Fibroblast of mammary gland (primary cell): ENCODE results near the gene ARL13B.
"Not testable (repeated sequence)": the region's sequence is repeated elsewhere in the genome, so short reads cannot be mapped to it uniquely, and the experiment has no call there.

Source experiments
- DNase-seq: peaks from one replicate; pipeline ENCODE4 v3.0.0-alpha.2; 2010; ENCODE audit warnings: low read depth
- H3K4me3 ChIP-seq: 2 replicates; pipeline ENCODE4 v1.5.1; 2011; ENCODE audit warnings: low read depth, mild to moderate bottlenecking, low read length, moderate library complexity; ENCODE audit not compliant: control insufficient read depth
- TF ChIP-seq, protein P1 (sequence below): conservative IDR thresholded peaks from 2 replicates; pipeline ENCODE4 v1.5.1; 2011; ENCODE audit warnings: low read depth, low read length, inconsistent platforms; ENCODE audit not compliant: control insufficient read depth, insufficient read depth

ARL13B gene

DNA sequence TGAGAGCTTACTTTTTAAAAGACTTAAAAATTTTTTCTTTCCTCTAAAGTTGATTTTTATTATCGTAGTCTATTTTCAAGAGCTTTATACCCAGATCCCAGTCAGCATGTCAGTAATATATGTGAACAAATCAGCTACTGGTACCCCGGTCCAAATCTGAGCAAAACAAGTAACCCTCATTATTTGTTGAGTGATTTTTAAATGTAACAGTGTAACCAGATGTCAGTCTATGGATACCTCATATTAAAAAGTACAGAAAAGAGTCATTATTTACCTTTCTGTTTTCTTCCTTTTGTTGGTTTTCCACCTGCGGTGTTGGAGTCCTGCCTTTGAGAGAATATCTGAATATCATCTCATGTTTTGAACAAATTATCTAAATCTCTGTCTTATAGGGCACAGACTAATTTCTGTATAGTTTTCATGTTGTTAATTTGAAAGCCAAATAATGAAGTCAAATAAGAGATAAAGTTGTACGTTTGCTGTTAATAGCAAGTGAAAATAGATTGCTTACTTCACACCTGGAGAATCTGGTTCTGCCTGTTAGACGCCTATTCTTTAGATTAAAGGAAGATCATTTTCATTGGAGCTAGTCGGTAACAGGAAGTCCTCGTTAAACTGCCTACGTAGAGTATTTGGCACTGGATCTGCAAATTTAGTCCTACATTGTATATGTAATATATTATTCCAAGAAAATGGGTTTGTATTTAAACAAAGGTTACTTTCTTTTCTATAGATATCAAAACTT lies 48.3 kb downstream of the ARL13B start, which contains the start of gene STX19:
Gene STX19, minus strand, starts transcription at position 505 of the 745 bp plus-strand sequence. CDS start 13,328 bp downstream, outside the sequence.
- TF ChIP-seq, protein P1, sequence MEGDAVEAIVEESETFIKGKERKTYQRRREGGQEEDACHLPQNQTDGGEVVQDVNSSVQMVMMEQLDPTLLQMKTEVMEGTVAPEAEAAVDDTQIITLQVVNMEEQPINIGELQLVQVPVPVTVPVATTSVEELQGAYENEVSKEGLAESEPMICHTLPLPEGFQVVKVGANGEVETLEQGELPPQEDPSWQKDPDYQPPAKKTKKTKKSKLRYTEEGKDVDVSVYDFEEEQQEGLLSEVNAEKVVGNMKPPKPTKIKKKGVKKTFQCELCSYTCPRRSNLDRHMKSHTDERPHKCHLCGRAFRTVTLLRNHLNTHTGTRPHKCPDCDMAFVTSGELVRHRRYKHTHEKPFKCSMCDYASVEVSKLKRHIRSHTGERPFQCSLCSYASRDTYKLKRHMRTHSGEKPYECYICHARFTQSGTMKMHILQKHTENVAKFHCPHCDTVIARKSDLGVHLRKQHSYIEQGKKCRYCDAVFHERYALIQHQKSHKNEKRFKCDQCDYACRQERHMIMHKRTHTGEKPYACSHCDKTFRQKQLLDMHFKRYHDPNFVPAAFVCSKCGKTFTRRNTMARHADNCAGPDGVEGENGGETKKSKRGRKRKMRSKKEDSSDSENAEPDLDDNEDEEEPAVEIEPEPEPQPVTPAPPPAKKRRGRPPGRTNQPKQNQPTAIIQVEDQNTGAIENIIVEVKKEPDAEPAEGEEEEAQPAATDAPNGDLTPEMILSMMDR = no peak
- no peak within 1 kb of the TSS for H3K4me3 ChIP-seq
- DNase-seq = no peak

DNA sequence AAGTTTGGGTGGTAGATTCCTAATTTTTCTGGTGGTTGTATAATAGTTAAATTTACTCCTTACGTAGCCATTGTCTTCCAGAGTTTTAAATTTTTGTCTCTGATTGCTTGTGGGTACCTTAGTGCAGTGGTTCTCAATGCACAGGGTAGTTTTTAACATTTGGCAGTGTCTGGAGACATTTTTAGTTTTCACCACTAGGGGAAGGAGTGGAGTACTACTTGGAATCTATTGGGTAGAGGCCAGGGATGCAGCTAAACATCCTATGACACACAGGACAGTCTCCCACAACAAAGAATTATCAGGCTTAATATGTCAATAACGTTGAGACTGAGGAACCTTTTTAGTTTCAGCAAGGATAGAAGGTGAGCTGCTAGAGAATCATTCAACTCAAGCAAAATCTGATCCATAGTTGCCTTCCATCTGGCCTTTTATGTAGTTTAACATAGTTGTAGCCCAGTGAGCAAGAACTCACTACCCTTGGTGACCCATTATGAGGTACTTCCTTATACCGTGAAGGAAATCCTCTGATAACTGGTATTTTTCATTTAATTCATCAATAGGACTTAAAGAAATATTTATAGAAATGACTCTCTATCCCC lies 57.1 kb downstream of the ARL13B start:
- no peak overlapping the region for H3K4me3 ChIP-seq
- TF ChIP-seq, protein P1 = peak; percentile 68
- peak; percentile 79 for DNase-seq

DNA sequence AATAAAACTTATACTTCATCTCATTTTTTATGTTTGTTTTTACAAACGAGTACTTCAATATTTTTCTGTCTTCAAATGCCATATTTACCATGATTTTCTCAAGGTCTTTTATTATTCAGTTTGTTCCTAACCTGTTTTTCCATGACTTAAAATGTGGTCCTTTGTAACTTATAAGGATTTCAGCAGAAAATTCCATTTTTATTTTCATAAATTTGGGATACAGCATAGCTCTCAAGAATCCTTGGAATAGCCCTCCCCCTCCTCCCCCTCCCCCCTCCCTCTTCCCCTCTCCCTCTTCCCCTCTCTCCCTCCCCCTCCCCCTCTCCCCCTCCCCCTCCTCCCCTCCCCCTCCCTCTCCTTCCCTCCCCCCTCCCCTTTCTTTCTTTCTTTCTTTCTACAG lies 63.3 kb downstream of the ARL13B start:
- TF ChIP-seq, protein P1 = no peak
- DNase-seq = no peak
- H3K4me3 ChIP-seq = no peak overlapping the region

DNA sequence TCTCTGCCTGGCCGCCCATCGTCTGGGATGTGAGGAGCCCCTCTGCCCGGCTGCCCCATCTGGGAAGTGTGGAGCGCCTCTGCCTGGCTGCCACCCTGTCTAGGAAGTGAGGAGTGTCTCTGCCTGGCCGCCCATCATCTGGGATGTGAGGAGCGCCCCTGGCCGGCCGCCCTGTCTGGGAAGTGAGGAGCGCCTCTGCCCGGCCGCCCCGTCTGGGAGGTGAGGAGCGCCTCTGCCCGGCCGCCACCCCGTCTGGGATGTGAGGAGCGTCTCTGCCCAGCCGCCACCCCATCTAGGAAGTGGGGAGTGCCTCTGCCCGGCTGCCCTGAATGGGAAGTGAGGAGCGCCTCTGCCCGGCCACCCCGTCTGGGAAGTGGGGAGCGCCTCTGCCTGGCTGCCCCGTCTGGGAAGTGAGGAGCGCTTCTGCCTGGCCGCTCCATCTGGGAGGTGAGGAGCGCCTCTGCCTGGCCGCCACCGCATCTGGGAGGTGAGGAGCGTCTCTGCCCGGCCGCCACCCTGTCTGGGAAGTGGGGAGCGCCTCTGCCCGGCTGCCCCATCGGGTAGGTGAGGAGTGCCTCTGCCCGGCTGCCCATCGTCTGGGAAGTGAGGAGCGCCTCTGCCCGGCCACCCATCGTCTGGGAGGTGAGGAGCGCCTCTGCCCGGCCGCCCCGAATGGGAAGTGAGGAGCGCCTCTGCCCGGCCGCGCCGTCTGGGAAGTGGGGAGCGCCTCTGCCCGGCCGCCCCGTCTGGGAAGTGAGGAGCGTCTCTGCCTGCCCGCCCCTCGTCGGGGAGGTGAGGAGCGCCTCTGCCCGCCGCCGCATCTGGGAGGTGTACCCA lies 64.4 kb downstream of the ARL13B start:
- not testable (repeated sequence) for H3K4me3 ChIP-seq, DNase-seq

DNA sequence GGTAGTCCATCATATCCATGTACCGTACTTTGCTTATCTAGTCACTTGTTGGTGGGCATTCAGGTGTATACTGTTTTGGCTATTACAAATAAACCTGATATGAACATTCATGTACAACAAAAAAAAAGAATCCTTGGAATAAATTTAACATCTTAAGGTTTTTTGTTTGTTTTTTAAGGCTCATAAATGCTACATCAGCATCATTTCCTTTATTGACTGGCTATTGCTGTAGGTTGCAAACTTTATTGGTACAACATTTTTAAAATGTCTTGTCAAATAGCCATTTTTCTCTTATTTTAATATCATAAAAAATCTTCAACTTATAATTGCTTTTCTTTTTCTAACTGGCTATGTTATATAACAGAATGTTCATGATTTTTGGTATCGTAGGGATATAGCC lies 66.6 kb downstream of the ARL13B start:
- no peak overlapping the region for H3K4me3 ChIP-seq
- TF ChIP-seq, protein P1 = no peak
- DNase-seq = no peak

DNA sequence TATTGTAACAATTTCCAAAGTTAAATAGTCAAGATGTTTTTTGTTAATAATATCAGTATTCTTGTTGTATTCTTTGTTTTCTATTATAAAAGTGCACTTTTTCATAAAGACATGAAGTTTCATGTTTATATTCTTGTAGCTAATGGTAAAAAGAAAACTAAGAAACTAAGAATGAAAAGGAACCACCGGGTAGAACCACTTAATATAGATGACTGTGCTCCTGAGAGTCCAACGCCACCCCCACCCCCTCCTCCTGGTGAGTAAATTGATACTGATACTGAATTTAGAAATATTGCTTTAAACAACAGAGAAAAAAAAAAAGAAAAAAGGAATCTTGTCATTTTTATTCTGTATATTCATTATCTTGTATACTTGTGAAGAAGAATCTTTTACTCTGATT lies 69.3 kb downstream of the ARL13B start:
- TF ChIP-seq, protein P1 = no peak
- DNase-seq = no peak
- no peak overlapping the region for H3K4me3 ChIP-seq

DNA sequence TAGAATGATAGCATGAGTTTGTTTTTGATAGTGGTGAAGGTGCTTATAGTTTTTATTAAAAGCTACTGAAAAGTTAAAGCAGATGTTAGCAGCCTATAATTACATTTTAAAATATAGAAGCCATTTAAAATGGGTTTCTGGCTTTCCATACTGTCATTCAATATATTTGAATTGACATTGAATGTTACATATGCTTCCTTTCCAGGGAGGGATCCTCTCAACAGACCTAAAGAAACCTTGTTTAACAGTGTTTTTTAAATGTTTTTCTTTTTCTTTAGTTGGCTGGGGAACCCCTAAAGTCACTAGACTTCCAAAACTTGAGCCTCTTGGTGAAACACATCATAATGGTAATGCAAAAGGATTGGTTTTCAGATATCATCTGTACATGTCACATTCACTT lies 70.6 kb downstream of the ARL13B start:
- no peak for DNase-seq
- no peak overlapping the region for H3K4me3 ChIP-seq
- TF ChIP-seq, protein P1 = no peak
